H9 (cell line): ENCODE results near the gene BEND5. TPM values are rescaled to one million over a fixed set of nuclear protein-coding genes. Genes with fewer than 3 reads are reported as not detected.

Source experiments
- DNase-seq: peaks from one replicate; pipeline ENCODE4 v3.0.0-alpha.2; 2017
- H2AFZ ChIP-seq: one replicate; pipeline ENCODE4 v1.6.1; 2013; ENCODE audit warnings: mild to moderate bottlenecking, low read length, control low read depth, moderate library complexity
- H2AK5ac ChIP-seq: 2 replicates; pipeline ENCODE4 v1.6.1; 2013; ENCODE audit warnings: low read length, control low read depth, mixed read lengths; ENCODE audit not compliant: insufficient read length
- H2BK120ac ChIP-seq: one replicate; pipeline ENCODE4 v1.6.1; 2013; ENCODE audit warnings: low read depth, mild to moderate bottlenecking, low read length, control low read depth, inconsistent platforms; ENCODE audit not compliant: poor library complexity, severe bottlenecking
- H2BK12ac ChIP-seq: 2 replicates; pipeline ENCODE4 v1.6.1; 2013; ENCODE audit warnings: low read length, control low read depth, mixed read lengths, low read depth; ENCODE audit not compliant: insufficient read length
- H2BK15ac ChIP-seq: 2 replicates; pipeline ENCODE4 v1.6.1; 2013; ENCODE audit warnings: low read depth, low read length, control low read depth
- H2BK20ac ChIP-seq: one replicate; pipeline ENCODE4 v1.6.1; 2013; ENCODE audit warnings: low read depth, mild to moderate bottlenecking, low read length, control low read depth, inconsistent platforms; ENCODE audit not compliant: poor library complexity, severe bottlenecking
- H2BK5ac ChIP-seq: 2 replicates; pipeline ENCODE4 v1.6.1; 2013; ENCODE audit warnings: low read length, control low read depth, mixed read lengths; ENCODE audit not compliant: insufficient read length
- H3K14ac ChIP-seq: 2 replicates; pipeline ENCODE4 v1.6.1; 2013; ENCODE audit warnings: low read length, control low read depth; ENCODE audit not compliant: insufficient read depth
- H3K18ac ChIP-seq: 2 replicates; pipeline ENCODE4 v1.6.1; 2013; ENCODE audit warnings: low read depth, mild to moderate bottlenecking, mixed read lengths, low read length, control low read depth; ENCODE audit not compliant: insufficient read length
- H3K23ac ChIP-seq: 2 replicates; pipeline ENCODE4 v1.6.1; 2013; ENCODE audit warnings: low read length, control low read depth, mixed read lengths, low read depth; ENCODE audit not compliant: insufficient read length
- H3K23me2 ChIP-seq: 2 replicates; pipeline ENCODE4 v1.6.1; 2013; ENCODE audit warnings: low read depth, mild to moderate bottlenecking, mixed read lengths, low read length, control low read depth; ENCODE audit not compliant: insufficient read length, poor library complexity, severe bottlenecking
- H3K27ac ChIP-seq: 2 replicates; pipeline ENCODE4 v1.5.1; 2013; ENCODE audit warnings: low read length, control low read depth, mixed read lengths, low read depth; ENCODE audit not compliant: insufficient read length
- H3K27me3 ChIP-seq: 2 replicates; pipeline ENCODE4 v1.6.1; 2013; ENCODE audit warnings: low read length, control low read depth, inconsistent platforms; ENCODE audit not compliant: insufficient read depth
- H3K4ac ChIP-seq: 2 replicates; pipeline ENCODE4 v1.6.1; 2013; ENCODE audit warnings: low read depth, mild to moderate bottlenecking, control low read depth, inconsistent platforms, low read length, moderate library complexity
- H3K4me1 ChIP-seq: 2 replicates; pipeline ENCODE4 v1.6.1; 2013; ENCODE audit warnings: low read length, control low read depth, inconsistent platforms; ENCODE audit not compliant: insufficient read depth
- H3K4me2 ChIP-seq: 2 replicates; pipeline ENCODE4 v1.6.1; 2013; ENCODE audit warnings: low read length, control low read depth, mixed read lengths; ENCODE audit not compliant: insufficient read length, insufficient read depth
- H3K56ac ChIP-seq: 2 replicates; pipeline ENCODE4 v1.6.1; 2013; ENCODE audit warnings: low read depth, mild to moderate bottlenecking, mixed read lengths, low read length, control low read depth; ENCODE audit not compliant: insufficient read length
- H3K79me1 ChIP-seq: 2 replicates; pipeline ENCODE4 v1.6.1; 2013; ENCODE audit warnings: low read depth, mild to moderate bottlenecking, moderate library complexity, low read length, control low read depth, inconsistent platforms; ENCODE audit not compliant: insufficient read depth, poor library complexity, severe bottlenecking
- H3K79me2 ChIP-seq: 2 replicates; pipeline ENCODE4 v1.6.1; 2013; ENCODE audit warnings: low read length, control low read depth, inconsistent platforms; ENCODE audit not compliant: insufficient read depth
- H3K9ac ChIP-seq: 2 replicates; pipeline ENCODE4 v1.6.1; 2013; ENCODE audit warnings: low read length, control low read depth, mixed read lengths; ENCODE audit not compliant: insufficient read length; ENCODE audit errors: extremely low read depth
- H3K9me3 ChIP-seq: one replicate; pipeline ENCODE4 v1.6.1; 2013; ENCODE audit warnings: low read depth, low read length, inconsistent platforms; ENCODE audit not compliant: control insufficient read depth
- H3T11ph ChIP-seq: one replicate; pipeline ENCODE4 v1.6.1; 2013; ENCODE audit warnings: mild to moderate bottlenecking, low read length, control low read depth, inconsistent platforms
- H4K20me1 ChIP-seq: one replicate; pipeline ENCODE4 v1.6.1; 2013; ENCODE audit not compliant: control insufficient read depth, insufficient read length, insufficient read depth
- H4K5ac ChIP-seq: 2 replicates; pipeline ENCODE4 v1.6.1; 2013; ENCODE audit warnings: low read depth, mild to moderate bottlenecking, mixed read lengths, low read length, control low read depth; ENCODE audit not compliant: insufficient read length
- H4K8ac ChIP-seq: replicated peaks from 2 replicates; pipeline ENCODE4 v1.6.1; 2013; ENCODE audit warnings: low read length, control low read depth, mixed read lengths, low read depth; ENCODE audit not compliant: insufficient read length
- H4K91ac ChIP-seq: 2 replicates; pipeline ENCODE4 v1.6.1; 2013; ENCODE audit warnings: low read depth, mild to moderate bottlenecking, moderate library complexity, mixed read lengths, low read length, control low read depth; ENCODE audit not compliant: insufficient read length
- H3K27ac Mint-ChIP-seq, 3 experiments: 2 replicates in 2 of 3; 3 replicates in 1 of 3; pipeline ENCODE4 v1.8.0; 2020 to 2021; ENCODE audit warnings: mixed read lengths in 3 of 3, mild to moderate bottlenecking in 1 of 3, moderate library complexity in 1 of 3
- H3K27me3 Mint-ChIP-seq: 2 replicates; pipeline ENCODE4 v1.8.0; 2021; ENCODE audit warnings: low read depth, mild to moderate bottlenecking, moderate library complexity, mixed read lengths
- H3K36me3 Mint-ChIP-seq, 3 experiments: 2 replicates in 2 of 3; 3 replicates in 1 of 3; pipeline ENCODE4 v1.8.0; 2020 to 2021; ENCODE audit warnings: low read depth in 3 of 3, mixed read lengths in 3 of 3; ENCODE audit not compliant: insufficient read depth in 1 of 3
- H3K4me1 Mint-ChIP-seq, 2 experiments: 2 replicates each; pipeline ENCODE4 v1.8.0; 2020; ENCODE audit warnings: mixed read lengths in 2 of 2
- H3K4me3 Mint-ChIP-seq, 2 experiments: 2 replicates in 1 of 2; 3 replicates in 1 of 2; pipeline ENCODE4 v1.8.0; 2020 to 2021; ENCODE audit warnings: mild to moderate bottlenecking in 2 of 2, mixed read lengths in 2 of 2, moderate library complexity in 1 of 2
- H3K9me3 Mint-ChIP-seq, 2 experiments: 2 replicates in 1 of 2; 3 replicates in 1 of 2; pipeline ENCODE4 v1.8.0; 2020; ENCODE audit warnings: mild to moderate bottlenecking in 2 of 2, mixed read lengths in 2 of 2, moderate library complexity in 1 of 2
- WGBS: extraction: QIAGEN DNeasy Blood & Tissue Kit; methylation state at CpG from one replicate; pipeline ENCODE4 v1.1.7; 2013; ENCODE audit warnings: missing lambda C conversion rate, low lambda C conversion rate, mixed read lengths; ENCODE audit not compliant: insufficient read length; ENCODE audit errors: extremely low coverage; 5-methylcytosine and 5-hydroxymethylcytosine counted together
- total RNA-seq: library from RNA; stranded (reverse); gene quantifications from 2 replicates; pipeline ENCODE4 v1.2.1, GENCODE V29; 2021
- TF ChIP-seq, protein P1 (sequence below): fragments of 200-600 bp; sonication (generic); conservative IDR thresholded peaks from 3 replicates; pipeline ENCODE4 v1.8.0; 2021; ENCODE audit warnings: antibody characterized with exemption, mild to moderate bottlenecking

Gene BEND5
- total RNA-seq, 1 experiment from 2014 or later: 4.8 TPM

DNA sequence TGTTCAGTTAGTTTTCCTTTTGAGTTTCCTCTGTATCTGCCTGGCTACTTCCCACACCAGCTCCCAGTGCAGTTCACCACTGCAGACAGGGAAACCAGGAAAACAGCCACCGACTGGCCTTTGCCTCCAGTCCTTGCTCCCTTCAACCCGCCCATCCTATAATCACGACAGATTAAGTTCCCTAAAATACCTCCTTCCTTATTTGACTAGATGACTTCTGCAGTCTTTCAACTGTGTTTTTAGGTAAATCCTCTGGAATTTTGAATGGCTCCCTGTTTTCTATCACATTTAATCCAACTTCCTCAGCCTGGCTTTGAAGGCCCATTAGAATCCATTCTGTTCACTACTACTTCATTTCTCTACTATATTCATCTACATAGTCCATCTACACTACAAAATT is 37.6 kb downstream of the BEND5 start:
- H3T11ph ChIP-seq: no peak overlapping the region
- no CpG with 5 or more reads among the region's 3 CpGs for WGBS
- H3K27ac ChIP-seq: no peak overlapping the region
- DNase-seq: no peak
- Mint-ChIP-seq H3K4me1 (peaks cover 19% of the 10 kb centered on the region in 2 experiments), H3K36me3 (peaks cover 8 to 23% (median 22%) of the 10 kb centered on the region in 3 experiments; a peak in 6 of 7 replicates), H3K9me3 (no peaks in the 10 kb centered on the region), H3K4me3 (no peak overlapping the region), H3K27ac (peak overlapping the region in 1 of 3 experiments; percentile 54; a peak in 1 of 7 replicates), H3K27me3 (no peaks in the 10 kb centered on the region)
- no peaks in the 10 kb centered on the region for H3K23me2 ChIP-seq
- H3K27me3 ChIP-seq: no peaks in the 10 kb centered on the region
- no peak overlapping the region for H3K4ac ChIP-seq
- H3K79me2 ChIP-seq: no peaks in the 10 kb centered on the region
- H2BK5ac ChIP-seq: no peak overlapping the region
- no peak overlapping the region for H4K91ac ChIP-seq
- H3K14ac ChIP-seq: no peak overlapping the region
- H3K4me1 ChIP-seq: 0 out of 2 replicates have a peak, but pooled peaks cover 3% of the 10 kb centered on the region
- no peak overlapping the region for H3K56ac ChIP-seq
- no peak overlapping the region for H3K23ac ChIP-seq
- H2AK5ac ChIP-seq: no peak overlapping the region
- TF ChIP-seq, protein P1, sequence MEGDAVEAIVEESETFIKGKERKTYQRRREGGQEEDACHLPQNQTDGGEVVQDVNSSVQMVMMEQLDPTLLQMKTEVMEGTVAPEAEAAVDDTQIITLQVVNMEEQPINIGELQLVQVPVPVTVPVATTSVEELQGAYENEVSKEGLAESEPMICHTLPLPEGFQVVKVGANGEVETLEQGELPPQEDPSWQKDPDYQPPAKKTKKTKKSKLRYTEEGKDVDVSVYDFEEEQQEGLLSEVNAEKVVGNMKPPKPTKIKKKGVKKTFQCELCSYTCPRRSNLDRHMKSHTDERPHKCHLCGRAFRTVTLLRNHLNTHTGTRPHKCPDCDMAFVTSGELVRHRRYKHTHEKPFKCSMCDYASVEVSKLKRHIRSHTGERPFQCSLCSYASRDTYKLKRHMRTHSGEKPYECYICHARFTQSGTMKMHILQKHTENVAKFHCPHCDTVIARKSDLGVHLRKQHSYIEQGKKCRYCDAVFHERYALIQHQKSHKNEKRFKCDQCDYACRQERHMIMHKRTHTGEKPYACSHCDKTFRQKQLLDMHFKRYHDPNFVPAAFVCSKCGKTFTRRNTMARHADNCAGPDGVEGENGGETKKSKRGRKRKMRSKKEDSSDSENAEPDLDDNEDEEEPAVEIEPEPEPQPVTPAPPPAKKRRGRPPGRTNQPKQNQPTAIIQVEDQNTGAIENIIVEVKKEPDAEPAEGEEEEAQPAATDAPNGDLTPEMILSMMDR: no peak
- H2BK15ac ChIP-seq: no peak overlapping the region
- H2BK120ac ChIP-seq: no peak overlapping the region
- H2BK12ac ChIP-seq: no peak overlapping the region
- H3K9ac ChIP-seq: no peak overlapping the region
- H2BK20ac ChIP-seq: no peak overlapping the region
- H3K18ac ChIP-seq: no peak overlapping the region
- H4K20me1 ChIP-seq: no peaks in the 10 kb centered on the region
- no peak overlapping the region for H2AFZ ChIP-seq
- no peaks in the 10 kb centered on the region for H3K9me3 ChIP-seq
- H4K8ac ChIP-seq: no peak overlapping the region
- H4K5ac ChIP-seq: no peak overlapping the region
- H3K4me2 ChIP-seq: no peak overlapping the region
- H3K79me1 ChIP-seq: no peaks in the 10 kb centered on the region
